ENCODE results near the gene KLHL5. TPM values are rescaled to one million over a fixed set of nuclear protein-coding genes. Genes with fewer than 3 reads are reported as not detected.

Gene KLHL5
- total RNA-seq, 4 donors from 2014 or later: 54.6 to 77.5 (median 64.7) TPM

- no peak for TF ChIP-seq CTCF (IDR thresholded peaks at IDR 0.05; ENCODE audit: low read depth)
Measured at GRCh38 chr4:39120418-39120817, 58.4 kb downstream of the KLHL5 start.

GRCh38 chr4:39124885-39125599, 63.0 kb downstream of the KLHL5 start:
- no peak for TF ChIP-seq CTCF (IDR thresholded peaks at IDR 0.05; ENCODE audit: low read depth)

- TF ChIP-seq CTCF (IDR thresholded peaks at IDR 0.05; ENCODE audit: low read depth): no peak
Measured at GRCh38 chr4:39125600-39125985, 63.6 kb downstream of the KLHL5 start.

GRCh38 chr4:39126256-39127095, 64.4 kb downstream of the KLHL5 start:
- no peak for TF ChIP-seq CTCF (IDR thresholded peaks at IDR 0.05; ENCODE audit: low read depth)

GRCh38 chr4:39133623-39134022, 71.6 kb downstream of the KLHL5 start:
- no peak for TF ChIP-seq CTCF (IDR thresholded peaks at IDR 0.05; ENCODE audit: low read depth)

- no peak for TF ChIP-seq CTCF (IDR thresholded peaks at IDR 0.05; ENCODE audit: low read depth)
Measured at GRCh38 chr4:39134683-39135306, 72.8 kb downstream of the KLHL5 start.

- TF ChIP-seq CTCF (IDR thresholded peaks at IDR 0.05; ENCODE audit: low read depth): no peak
Measured at GRCh38 chr4:39146211-39146610, 84.2 kb downstream of the KLHL5 start.

Data from subcutaneous adipose tissue (tissue), 4 donors.